PFSK-1 (cell line): ENCODE data around the gene FAF1.

Experiments used
- FOXP2 ChIP-seq: optimal IDR thresholded peaks from 2 replicates; pipeline ENCODE3; 2011; ENCODE audit warnings: borderline replicate concordance, control low read depth, inconsistent platforms; ENCODE audit not compliant: insufficient read depth; ENCODE audit errors: extremely low read length, extremely low read depth
- POLR2AphosphoS5 ChIP-seq: IDR thresholded peaks from 2 replicates; pipeline ENCODE4 v1.6.1; 2012; ENCODE audit warnings: low read depth, mild to moderate bottlenecking, control low read depth, low read length, moderate library complexity
- REST ChIP-seq, 2 experiments: IDR thresholded peaks; 2 replicates each; pipeline versions ENCODE4 v1.6.1 to v1.8.0; 2011 to 2012; ENCODE audit warnings: low read depth in 2 of 2, low read length in 2 of 2, control low read depth in 1 of 2, inconsistent platforms in 1 of 2, mild to moderate bottlenecking in 1 of 2, moderate library complexity in 1 of 2; ENCODE audit not compliant: insufficient read depth in 1 of 2
- SIN3A ChIP-seq: IDR thresholded peaks from 2 replicates; pipeline ENCODE4 v1.6.1; 2012; ENCODE audit warnings: mild to moderate bottlenecking, low read length, moderate library complexity, borderline replicate concordance; ENCODE audit not compliant: insufficient read depth
- TAF1 ChIP-seq: IDR thresholded peaks from 2 replicates; pipeline ENCODE4 v1.6.1; 2012; ENCODE audit warnings: low read length, control low read depth, borderline replicate concordance; ENCODE audit not compliant: insufficient read depth

The FAF1 gene

GRCh38 chr1:50942334-50942733 lies 17.7 kb downstream of the FAF1 start:
- TF ChIP-seq TAF1 (no peak), SIN3A (no peak)

GRCh38 chr1:50940291-50940690 lies 19.8 kb downstream of the FAF1 start:
- TF ChIP-seq SIN3A (no peak), FOXP2 (no peak), TAF1 (no peak), REST (IDR thresholded peaks at IDR 0.05; ENCODE audit: insufficient read depth in 1 of 2, low read depth in 2 of 2, low read length in 2 of 2) (no peak), POLR2AphosphoS5 (no peak)

GRCh38 chr1:50936321-50936720 lies 23.7 kb downstream of the FAF1 start:
- TF ChIP-seq REST (IDR thresholded peaks at IDR 0.05; ENCODE audit: insufficient read depth in 1 of 2, low read depth in 2 of 2, low read length in 2 of 2) (no peak), POLR2AphosphoS5 (no peak), SIN3A (no peak), TAF1 (no peak), FOXP2 (no peak)

GRCh38 chr1:50934838-50935237 lies 25.2 kb downstream of the FAF1 start:
- TF ChIP-seq SIN3A = no peak
- TF ChIP-seq POLR2AphosphoS5 = no peak
- no peak for TF ChIP-seq FOXP2
- TF ChIP-seq REST (IDR thresholded peaks at IDR 0.05; ENCODE audit: insufficient read depth in 1 of 2, low read depth in 2 of 2, low read length in 2 of 2) = no peak
- no peak for TF ChIP-seq TAF1

- no peak for TF ChIP-seq REST (IDR thresholded peaks at IDR 0.05; ENCODE audit: insufficient read depth in 1 of 2, low read depth in 2 of 2, low read length in 2 of 2)
- TF ChIP-seq SIN3A = no peak
- no peak for TF ChIP-seq TAF1
Observed at GRCh38 chr1:50930965-50931737, 28.9 kb downstream of the FAF1 start.
